ENCODE data around the gene SEMG2. TPM values are rescaled to one million over a fixed set of nuclear protein-coding genes. Genes with fewer than 3 reads are reported as not detected.

Gene SEMG2
- total RNA-seq, 1 experiment from 2014 or later, result not detected

DNA sequence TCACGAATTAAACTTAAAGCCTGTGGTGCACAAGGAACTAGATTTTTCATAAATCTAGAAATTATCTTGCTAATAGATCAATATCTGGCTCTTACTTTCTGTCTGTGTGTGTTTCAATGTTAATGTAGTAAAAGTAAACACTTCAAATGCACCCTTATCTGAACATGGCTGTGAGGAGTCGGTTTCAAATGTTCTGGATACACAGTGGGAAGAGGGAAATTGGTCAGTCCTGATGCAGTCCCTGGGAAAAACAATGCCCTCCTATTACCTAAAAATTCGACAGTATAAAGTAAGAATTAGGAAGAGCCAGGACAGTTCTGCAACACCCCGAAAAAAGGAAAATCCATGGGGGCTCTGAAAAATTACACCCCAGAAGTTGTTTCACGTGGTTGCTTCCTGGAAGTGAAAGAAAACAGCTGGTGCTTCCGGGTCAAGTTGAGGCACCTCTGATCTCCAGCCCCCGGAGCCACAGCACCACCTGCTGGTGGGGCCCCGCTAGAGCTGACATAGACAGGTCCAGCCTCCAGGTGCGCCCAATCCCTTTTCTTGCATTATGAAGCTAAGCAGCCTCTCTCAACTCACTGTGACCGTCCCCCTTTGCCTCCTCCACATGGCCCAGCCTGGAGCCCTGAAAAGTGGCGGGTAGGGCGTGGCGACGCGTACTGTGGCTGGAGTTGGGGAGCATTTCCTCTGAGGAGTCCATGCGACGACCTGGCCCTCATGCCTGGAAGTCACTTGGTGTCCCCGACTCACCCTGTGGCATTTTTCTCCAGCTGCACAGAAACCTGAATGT, 8.3 kb downstream of the SEMG2 start:
- DNase-seq (ENCODE audit: low read depth), result peak; percentile 40

- no peak for DNase-seq (ENCODE audit: low read depth)
These were observed 9.5 kb downstream of the SEMG2 start for GRCh38 chr20:45230631-45231030.

DNA sequence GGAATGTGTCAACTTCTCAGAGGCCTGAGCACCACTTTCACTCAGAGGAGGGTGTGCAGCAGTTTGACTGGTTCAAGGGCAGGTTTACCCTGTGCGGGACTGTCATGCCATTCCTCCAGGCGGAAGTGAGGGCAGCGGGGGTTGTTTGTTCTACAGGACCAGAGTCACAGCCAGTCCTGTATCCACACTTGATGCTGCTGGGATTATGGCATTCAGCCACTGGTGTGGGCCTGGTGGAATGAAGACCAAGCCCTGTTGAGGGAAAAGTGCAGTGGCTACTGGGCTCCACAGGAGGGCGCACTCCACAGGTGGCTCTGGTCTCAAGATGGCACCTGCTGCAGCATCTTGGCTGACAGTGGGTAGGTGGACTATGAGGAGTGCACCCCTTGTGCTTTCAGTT, 14.8 kb downstream of the SEMG2 start:
- no peak for DNase-seq (ENCODE audit: low read depth)

DNA sequence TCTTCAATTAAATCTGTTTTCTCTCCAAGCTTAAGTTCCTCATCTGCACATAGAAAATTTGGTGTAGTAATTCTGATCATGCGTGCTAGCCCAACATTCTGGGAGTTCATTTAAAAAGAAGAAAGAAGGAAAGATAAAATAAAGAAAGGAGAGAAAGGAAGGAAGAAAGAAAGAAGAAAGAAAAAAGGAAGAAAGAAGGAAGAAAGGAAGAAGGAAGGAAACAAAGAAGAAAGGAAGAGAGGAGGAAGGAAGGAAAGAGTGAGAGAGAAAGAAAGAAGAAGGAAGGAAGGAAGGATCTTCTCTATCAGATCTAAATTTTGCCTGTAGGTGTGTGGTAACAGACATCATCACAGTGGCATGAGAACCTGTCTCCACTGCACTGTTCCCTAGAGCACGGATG, 17.0 kb downstream of the SEMG2 start:
- DNase-seq (ENCODE audit: low read depth), result no peak

GRCh38 chr20:45246109-45246508, 24.9 kb downstream of the SEMG2 start:
- DNase-seq (ENCODE audit: low read depth), result no peak

- no peak for DNase-seq (ENCODE audit: low read depth)
These were observed 26.7 kb downstream of the SEMG2 start for GRCh38 chr20:45247865-45248264.

DNA sequence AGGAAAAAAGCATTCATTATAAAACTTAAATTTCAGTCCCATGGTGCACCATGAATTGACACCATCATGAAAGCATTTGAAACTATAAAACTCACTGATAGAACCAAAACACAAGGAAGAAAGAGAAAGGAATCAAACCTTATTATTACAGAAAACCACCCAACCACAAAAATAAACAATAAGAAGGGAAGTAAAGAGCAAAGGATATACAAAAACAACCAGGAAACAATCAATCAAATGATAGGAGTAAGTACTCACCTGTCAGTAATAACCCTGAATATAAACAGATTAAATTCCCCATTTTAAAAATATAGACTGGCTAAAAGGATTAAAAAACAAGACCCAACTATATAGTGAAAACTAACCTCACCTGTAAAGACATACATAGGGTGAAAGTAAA, 27.4 kb downstream of the SEMG2 start:
- no peak for DNase-seq (ENCODE audit: low read depth)

DNA sequence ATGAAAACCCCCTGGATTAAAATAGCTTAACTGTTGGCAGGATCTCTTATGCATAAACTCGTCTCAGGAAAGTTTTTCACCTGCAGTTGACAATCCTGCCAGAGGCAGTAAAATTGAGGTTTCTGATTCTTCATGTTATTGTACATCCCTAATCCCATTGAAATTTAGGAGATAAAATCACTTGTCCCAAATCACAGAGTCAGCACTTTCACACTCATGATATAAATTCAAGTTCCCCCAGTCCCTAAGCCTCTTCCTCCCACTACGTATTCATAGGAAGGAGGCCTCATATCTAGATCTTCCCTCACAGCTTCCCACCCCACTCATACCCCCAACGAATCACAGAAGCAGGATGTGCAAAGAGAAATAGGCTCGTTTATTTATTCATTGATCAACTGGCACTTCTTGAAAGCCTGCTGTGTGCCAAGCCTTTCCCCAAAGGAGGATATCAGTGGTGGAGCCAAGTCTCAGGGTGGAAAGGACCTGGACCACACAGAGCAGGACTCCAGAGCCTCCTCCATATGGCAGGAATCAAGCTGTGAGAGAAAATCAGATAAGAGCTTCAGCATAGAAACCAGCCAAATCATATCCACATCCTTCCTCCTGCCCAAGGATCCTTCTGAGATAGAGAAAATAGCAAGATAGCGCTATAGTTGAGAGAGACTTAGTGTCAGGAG, 30.8 kb downstream of the SEMG2 start:
- no peak for DNase-seq (ENCODE audit: low read depth)

- no peak for DNase-seq (ENCODE audit: low read depth)
These were observed 32.1 kb downstream of the SEMG2 start for GRCh38 chr20:45253261-45253660.

GRCh38 chr20:45254383-45255262, 33.5 kb downstream of the SEMG2 start, which contains the start of gene SLPI:
Gene SLPI (minus strand): TSS chr20:45254564. CDS start chr20:45254543, 21 bp downstream.
- peak; percentile 38 for DNase-seq (ENCODE audit: low read depth)

GRCh38 chr20:45257161-45257560, 36.0 kb downstream of the SEMG2 start:
- no peak for DNase-seq (ENCODE audit: low read depth)

DNA sequence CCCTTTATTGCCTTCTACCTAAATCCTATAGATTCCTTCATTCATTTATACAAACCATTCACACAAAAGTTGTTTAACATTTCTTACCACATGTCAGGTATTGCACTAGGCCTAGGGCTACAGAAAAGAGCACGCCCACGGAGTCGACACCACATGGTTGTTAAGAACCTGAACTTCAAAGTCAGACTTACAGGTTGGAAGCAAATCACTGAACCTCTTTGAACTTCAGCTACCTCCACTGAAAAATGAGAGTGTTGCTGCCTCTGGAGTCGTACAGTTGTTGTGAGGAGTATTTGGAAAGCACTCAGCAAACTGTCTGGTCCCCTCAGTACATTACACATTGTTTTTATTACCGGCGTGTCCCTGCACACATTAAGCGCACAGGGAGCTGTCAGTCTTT, 36.5 kb downstream of the SEMG2 start:
- no peak for DNase-seq (ENCODE audit: low read depth)

DNA sequence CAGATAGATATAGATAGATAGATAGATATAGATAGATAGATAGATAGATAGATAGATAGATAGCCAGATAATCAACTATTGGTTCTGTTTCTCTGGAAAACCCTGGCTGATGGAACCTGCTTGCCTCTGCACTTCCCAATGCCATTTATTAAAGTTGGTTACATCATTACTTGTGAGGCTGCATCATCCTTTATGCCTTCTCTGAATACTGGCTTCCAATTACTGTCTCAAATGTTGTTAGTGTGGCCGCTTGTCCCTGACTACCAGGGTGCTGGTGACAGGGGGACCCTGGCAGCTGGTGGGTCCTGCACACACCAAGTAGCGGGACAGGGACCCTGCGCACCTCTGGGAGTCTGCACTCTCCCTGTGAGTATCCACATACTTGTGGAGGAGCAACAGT, 37.1 kb downstream of the SEMG2 start:
- no peak for DNase-seq (ENCODE audit: low read depth)

DNA sequence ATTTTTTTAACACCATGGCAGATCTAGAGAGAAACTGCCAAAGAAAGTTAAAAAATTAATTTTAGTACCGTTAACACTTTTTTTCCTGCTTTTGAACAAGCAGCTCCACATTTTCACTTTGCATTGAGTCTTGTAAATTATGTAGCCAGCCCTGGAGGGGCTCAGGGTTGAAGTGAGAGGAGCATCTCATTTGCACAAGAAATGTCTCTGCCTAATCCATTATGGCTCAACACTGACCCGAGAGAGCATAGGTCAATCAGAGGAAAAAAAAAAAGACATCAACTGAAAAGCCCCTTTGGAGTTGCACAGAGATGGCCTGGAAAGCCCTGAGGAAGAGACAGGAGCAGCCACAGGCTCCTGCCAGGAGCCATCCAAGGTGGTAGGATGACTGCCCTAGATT, 37.5 kb downstream of the SEMG2 start:
- no peak for DNase-seq (ENCODE audit: low read depth)

DNA sequence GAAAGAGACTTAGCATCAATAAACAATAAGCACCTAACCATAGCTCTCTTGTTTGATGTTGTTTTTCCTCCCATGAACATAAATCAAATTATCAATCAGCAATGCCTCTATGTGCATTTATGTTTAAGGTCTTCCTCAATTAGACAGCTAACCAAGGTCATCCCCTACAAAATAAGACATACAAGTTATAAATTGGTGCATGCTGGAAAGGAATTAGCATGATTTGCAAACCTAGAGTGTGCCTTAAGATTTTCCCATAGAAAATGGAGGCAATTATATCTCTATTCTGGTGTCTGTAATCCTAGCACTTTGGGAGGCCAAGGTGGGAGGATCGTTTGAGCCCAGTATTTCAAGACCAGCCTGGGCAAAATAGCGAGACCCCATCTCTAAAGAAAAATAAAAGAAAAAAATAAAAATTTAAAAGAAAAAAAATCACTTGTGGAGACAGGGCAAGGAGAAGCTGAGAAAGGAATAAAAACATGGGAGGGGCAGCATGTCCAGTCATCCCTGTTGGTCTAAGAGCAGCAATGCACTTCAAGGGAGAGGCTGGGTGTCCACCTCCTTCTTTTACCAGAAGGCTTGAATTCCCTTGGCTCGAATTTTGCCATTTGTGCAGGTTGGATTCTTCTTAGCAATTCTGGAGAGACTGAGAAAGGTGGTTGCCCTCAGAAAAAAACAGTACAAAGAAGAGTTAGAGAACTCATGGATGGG, 42.5 kb downstream of the SEMG2 start:
- no peak for DNase-seq (ENCODE audit: low read depth)

- no peak for DNase-seq (ENCODE audit: low read depth)
These were observed 45.8 kb downstream of the SEMG2 start for GRCh38 chr20:45266977-45267376.

DNA sequence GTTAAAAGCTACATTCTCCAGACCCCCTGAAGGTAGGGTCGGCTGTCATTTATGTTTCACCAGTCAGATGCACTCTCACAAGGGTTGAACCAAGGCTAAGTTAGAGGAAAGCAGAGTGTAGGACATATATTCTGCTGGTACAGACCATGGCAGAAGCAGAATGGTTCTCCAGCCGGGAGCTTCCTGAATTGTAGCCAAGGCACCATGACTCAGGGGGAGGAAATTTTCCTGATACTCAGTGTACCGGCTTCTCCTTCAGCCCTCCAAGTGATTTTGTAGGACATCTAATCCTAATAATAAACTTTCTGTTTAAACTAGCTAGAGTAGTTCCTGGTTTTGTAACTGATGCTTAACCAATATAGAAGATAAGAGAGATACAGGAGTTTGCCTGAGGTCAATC, 47.4 kb downstream of the SEMG2 start:
- no peak for DNase-seq (ENCODE audit: low read depth)

- no peak for DNase-seq (ENCODE audit: low read depth)
These were observed 47.9 kb downstream of the SEMG2 start for GRCh38 chr20:45269056-45269455.

DNA sequence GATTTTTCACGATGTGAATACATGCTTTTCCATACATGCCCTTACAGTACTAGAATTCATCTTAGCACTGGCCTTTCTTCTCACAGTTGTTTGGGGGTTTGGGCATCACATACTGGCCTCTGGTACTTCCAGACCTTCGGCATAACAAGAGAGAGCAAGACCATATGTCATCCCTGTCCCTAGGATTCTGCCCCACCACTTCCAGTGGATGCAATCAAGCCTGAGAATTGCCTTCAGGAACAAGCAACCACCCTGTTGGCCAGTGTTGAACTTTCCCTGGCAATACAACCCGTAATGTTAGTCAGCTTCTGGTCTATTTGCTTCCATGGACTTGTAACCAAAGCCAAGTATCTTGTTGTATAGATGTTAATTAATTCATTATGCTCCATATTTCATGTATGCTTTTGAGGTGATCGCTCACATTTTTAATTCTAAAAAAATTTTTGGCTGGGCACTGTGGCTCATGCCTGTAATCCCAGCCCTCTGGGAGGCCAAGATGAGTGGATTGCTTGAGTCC, 48.6 kb downstream of the SEMG2 start:
- DNase-seq (ENCODE audit: low read depth), result no peak
